Ishikawa (cell line): ENCODE results near the gene CACNA1A.

Experiments used
- CEBPB ChIP-seq: IDR thresholded peaks from 2 replicates; pipeline ENCODE4 v1.6.1; 2012
- CREB1 ChIP-seq: IDR thresholded peaks from 2 replicates; pipeline ENCODE4 v1.6.1; 2012; ENCODE audit warnings: low read depth
- EGR1 ChIP-seq: IDR thresholded peaks from 2 replicates; pipeline ENCODE4 v1.6.1; 2012
- EP300 ChIP-seq: IDR thresholded peaks from 2 replicates; pipeline ENCODE4 v1.6.1; 2012; ENCODE audit warnings: borderline replicate concordance
- FOXM1 ChIP-seq: IDR thresholded peaks from 2 replicates; pipeline ENCODE4 v1.6.1; 2012; ENCODE audit warnings: low read depth, borderline replicate concordance
- MAX ChIP-seq: IDR thresholded peaks from 2 replicates; pipeline ENCODE4 v1.6.1; 2012
- NFIC ChIP-seq: IDR thresholded peaks from 2 replicates; pipeline ENCODE4 v1.6.1; 2012
- RAD21 ChIP-seq: IDR thresholded peaks from 2 replicates; pipeline ENCODE4 v1.6.1; 2012; ENCODE audit warnings: low read depth
- REST ChIP-seq: IDR thresholded peaks from 2 replicates; pipeline ENCODE4 v1.6.1; 2012; ENCODE audit warnings: low read depth, mild to moderate bottlenecking
- TAF1 ChIP-seq: IDR thresholded peaks from 2 replicates; pipeline ENCODE4 v1.6.1; 2012; ENCODE audit warnings: low read depth, mild to moderate bottlenecking
- TCF12 ChIP-seq: IDR thresholded peaks from 2 replicates; pipeline ENCODE4 v1.6.1; 2012; ENCODE audit warnings: low read depth
- TEAD4 ChIP-seq: IDR thresholded peaks from 2 replicates; pipeline ENCODE4 v1.6.1; 2012
- USF1 ChIP-seq: IDR thresholded peaks from 2 replicates; pipeline ENCODE4 v1.6.1; 2012
- YY1 ChIP-seq: IDR thresholded peaks from 2 replicates; pipeline ENCODE4 v1.6.1; 2012; ENCODE audit warnings: low read depth
- ZBTB7A ChIP-seq: IDR thresholded peaks from 2 replicates; pipeline ENCODE4 v1.6.1; 2012; ENCODE audit warnings: low read depth

The CACNA1A gene

GRCh38 chr19:13461536-13461935 lies 44.7 kb downstream of the CACNA1A start:
- TF ChIP-seq YY1 = no peak
- TF ChIP-seq EGR1 = no peak
- TF ChIP-seq MAX = no peak
- no peak for TF ChIP-seq CEBPB
- no peak for TF ChIP-seq ZBTB7A
- TF ChIP-seq EP300 = no peak
- TF ChIP-seq USF1 = no peak
- TF ChIP-seq NFIC = no peak
- no peak for TF ChIP-seq RAD21
- TF ChIP-seq FOXM1 = no peak

GRCh38 chr19:13460045-13460444 lies 46.2 kb downstream of the CACNA1A start:
- TF ChIP-seq TCF12 = no peak
- no peak for TF ChIP-seq EGR1
- TF ChIP-seq EP300 = no peak
- no peak for TF ChIP-seq REST
- TF ChIP-seq TAF1 = no peak
- no peak for TF ChIP-seq RAD21
- no peak for TF ChIP-seq TEAD4

GRCh38 chr19:13459351-13459750 lies 46.9 kb downstream of the CACNA1A start:
- TF ChIP-seq MAX (no peak), EGR1 (no peak), EP300 (no peak), REST (no peak), TAF1 (no peak), CEBPB (no peak), RAD21 (no peak), CREB1 (no peak), TCF12 (no peak), TEAD4 (no peak), USF1 (no peak), FOXM1 (no peak), NFIC (no peak), ZBTB7A (no peak), YY1 (no peak)

- TF ChIP-seq EP300 = no peak
- no peak for TF ChIP-seq REST
- TF ChIP-seq USF1 = no peak
- TF ChIP-seq RAD21 = no peak
- no peak for TF ChIP-seq TAF1
- TF ChIP-seq NFIC = no peak
- TF ChIP-seq EGR1 = no peak
- TF ChIP-seq MAX = no peak
- TF ChIP-seq YY1 = no peak
- TF ChIP-seq ZBTB7A = no peak
- no peak for TF ChIP-seq TEAD4
- no peak for TF ChIP-seq CREB1
- no peak for TF ChIP-seq TCF12
- TF ChIP-seq CEBPB = no peak
- no peak for TF ChIP-seq FOXM1
Measured at GRCh38 chr19:13451434-13451995, 54.8 kb downstream of the CACNA1A start.
